Endodermal cell (in vitro differentiated cells): ENCODE results near the gene GEMIN8. TPM values are rescaled to one million over a fixed set of nuclear protein-coding genes. Genes with fewer than 3 reads are reported as not detected.

ENCODE experiments used
- DNase-seq: peaks from one replicate; pipeline ENCODE4 v3.0.0-alpha.2; 2017
- H3K27ac ChIP-seq: 2 replicates; pipeline ENCODE4 v1.5.1; 2013; ENCODE audit warnings: mild to moderate bottlenecking, low read depth, low read length, moderate library complexity
- H3K27me3 ChIP-seq: 2 replicates; pipeline ENCODE4 v1.6.1; 2013; ENCODE audit warnings: mild to moderate bottlenecking, low read length, moderate library complexity; ENCODE audit not compliant: insufficient read depth, control insufficient read depth, poor library complexity, severe bottlenecking
- H3K36me3 ChIP-seq: 2 replicates; pipeline ENCODE4 v1.7.0; 2013; ENCODE audit warnings: mild to moderate bottlenecking, low read length, moderate library complexity; ENCODE audit not compliant: control insufficient read depth, insufficient read depth
- H3K4me1 ChIP-seq: one replicate; pipeline ENCODE4 v1.7.0; 2013; ENCODE audit warnings: low read length; ENCODE audit not compliant: control insufficient read depth, insufficient read depth
- H3K4me3 ChIP-seq: 2 replicates; pipeline ENCODE4 v1.5.1; 2013; ENCODE audit warnings: mild to moderate bottlenecking, low read length, moderate library complexity
- H3K9ac ChIP-seq: 2 replicates; pipeline ENCODE4 v1.6.1; 2013; ENCODE audit warnings: mild to moderate bottlenecking, low read length, moderate library complexity; ENCODE audit not compliant: poor library complexity, severe bottlenecking; ENCODE audit errors: extremely low read depth
- H3K9me3 ChIP-seq: 2 replicates; pipeline ENCODE4 v1.6.1; 2013; ENCODE audit warnings: mild to moderate bottlenecking, low read length, moderate library complexity; ENCODE audit not compliant: control insufficient read depth
- H3K27ac Mint-ChIP-seq: 2 replicates; pipeline ENCODE4 v1.8.0; 2020; ENCODE audit warnings: mixed read lengths
- H3K27me3 Mint-ChIP-seq: 2 replicates; pipeline ENCODE4 v1.8.0; 2021; ENCODE audit warnings: mild to moderate bottlenecking, mixed read lengths; ENCODE audit not compliant: insufficient read depth
- H3K36me3 Mint-ChIP-seq: 2 replicates; pipeline ENCODE4 v1.8.0; 2020; ENCODE audit warnings: low read depth, mixed read lengths
- H3K4me1 Mint-ChIP-seq: 2 replicates; pipeline ENCODE4 v1.8.0; 2020; ENCODE audit warnings: mixed read lengths
- H3K4me3 Mint-ChIP-seq: 2 replicates; pipeline ENCODE4 v1.8.0; 2020; ENCODE audit warnings: mild to moderate bottlenecking, moderate library complexity, mixed read lengths
- H3K9me3 Mint-ChIP-seq: 2 replicates; pipeline ENCODE4 v1.8.0; 2020; ENCODE audit warnings: mild to moderate bottlenecking, mixed read lengths
- CTCF ChIP-seq: fragments of 200-600 bp; sonication (generic); conservative IDR thresholded peaks from 2 replicates; pipeline ENCODE4 v1.5.0; 2021; ENCODE audit warnings: antibody characterized with exemption, mild to moderate bottlenecking
- whole genome bisulfite sequencing, 2 experiments: methylation state at CpG; one replicate each; pipeline versions ENCODE4 v1.1.5 to v1.1.7; 2013; ENCODE audit warnings: missing lambda C conversion rate in 2 of 2, mixed read lengths in 1 of 2; ENCODE audit not compliant: insufficient coverage in 1 of 2, insufficient read length in 1 of 2; 5-methylcytosine and 5-hydroxymethylcytosine counted together
- total RNA-seq, 2 donors: library from RNA; stranded (reverse); fragmentation: NEBNext Ultra II Directional in 1 of 2; extraction: Animal tissue kit (Norgen Biotek cat#: 25700) in 1 of 2; gene quantifications; 2 replicates in 1 of 2; 3 replicates in 1 of 2; pipeline ENCODE4 v1.2.1, GENCODE V29; 2021

The GEMIN8 gene
- total RNA-seq, 2 donors from 2014 or later: 18.2 to 23.6 TPM

- Histone ChIP-seq H3K36me3 (no peaks in the 10 kb centered on the region), H3K4me1 (no peaks in the 10 kb centered on the region), H3K9me3 (no peaks in the 10 kb centered on the region), H3K27me3 (no peaks in the 10 kb centered on the region), H3K27ac (no peak overlapping the region), H3K4me3 (no peak overlapping the region), H3K9ac (no peak overlapping the region)
- Mint-ChIP-seq H3K9me3 (peaks cover 52% of the 10 kb centered on the region), H3K27ac (no peak overlapping the region), H3K4me3 (no peak overlapping the region), H3K4me1 (no peaks in the 10 kb centered on the region), H3K36me3 (no peaks in the 10 kb centered on the region), H3K27me3 (no peaks in the 10 kb centered on the region)
- DNase-seq: no peak
- WGBS, 2 experiments: 91 to 100% methylated on average over 1 to 4 of the region's 4 CpGs
- TF ChIP-seq CTCF: no peak
Measured at GRCh38 chrX:13968198-13968597, 61.5 kb downstream of the GEMIN8 start.

- Histone ChIP-seq H3K27me3 (no peaks in the 10 kb centered on the region), H3K9ac (no peak overlapping the region), H3K27ac (no peak overlapping the region), H3K4me3 (no peak overlapping the region), H3K9me3 (no peaks in the 10 kb centered on the region), H3K36me3 (no peaks in the 10 kb centered on the region), H3K4me1 (no peaks in the 10 kb centered on the region)
- H3K4me3 Mint-ChIP-seq: no peak overlapping the region
- H3K36me3 Mint-ChIP-seq: no peaks in the 10 kb centered on the region
- H3K27ac Mint-ChIP-seq: no peak overlapping the region
- WGBS, 2 experiments: 92 to 95% methylated on average over 2 to 9 of the region's 9 CpGs
- H3K27me3 Mint-ChIP-seq: no peaks in the 10 kb centered on the region
- DNase-seq: no peak
- TF ChIP-seq CTCF: no peak
- peaks cover 49% of the 10 kb centered on the region for H3K9me3 Mint-ChIP-seq
- no peaks in the 10 kb centered on the region for H3K4me1 Mint-ChIP-seq
Measured at GRCh38 chrX:13967636-13968035, 62.1 kb downstream of the GEMIN8 start.

GRCh38 chrX:13966793-13967125 is 62.9 kb downstream of the GEMIN8 start:
- DNase-seq: no peak
- H3K4me3 Mint-ChIP-seq: no peak overlapping the region
- peaks cover 43% of the 10 kb centered on the region for H3K9me3 Mint-ChIP-seq
- H3K27ac Mint-ChIP-seq: no peak overlapping the region
- no peaks in the 10 kb centered on the region for H3K27me3 Mint-ChIP-seq
- WGBS, 2 experiments: 93 to 100% methylated on average over 1 to 5 of the region's 5 CpGs
- Histone ChIP-seq H3K27ac (no peak overlapping the region), H3K9ac (no peak overlapping the region), H3K9me3 (no peaks in the 10 kb centered on the region), H3K4me1 (no peaks in the 10 kb centered on the region), H3K36me3 (no peaks in the 10 kb centered on the region), H3K4me3 (no peak overlapping the region), H3K27me3 (no peaks in the 10 kb centered on the region)
- no peaks in the 10 kb centered on the region for H3K36me3 Mint-ChIP-seq
- H3K4me1 Mint-ChIP-seq: no peaks in the 10 kb centered on the region
- TF ChIP-seq CTCF: no peak
